Measurements from ENCODE around the gene CEP76.

The CEP76 gene, protein sequence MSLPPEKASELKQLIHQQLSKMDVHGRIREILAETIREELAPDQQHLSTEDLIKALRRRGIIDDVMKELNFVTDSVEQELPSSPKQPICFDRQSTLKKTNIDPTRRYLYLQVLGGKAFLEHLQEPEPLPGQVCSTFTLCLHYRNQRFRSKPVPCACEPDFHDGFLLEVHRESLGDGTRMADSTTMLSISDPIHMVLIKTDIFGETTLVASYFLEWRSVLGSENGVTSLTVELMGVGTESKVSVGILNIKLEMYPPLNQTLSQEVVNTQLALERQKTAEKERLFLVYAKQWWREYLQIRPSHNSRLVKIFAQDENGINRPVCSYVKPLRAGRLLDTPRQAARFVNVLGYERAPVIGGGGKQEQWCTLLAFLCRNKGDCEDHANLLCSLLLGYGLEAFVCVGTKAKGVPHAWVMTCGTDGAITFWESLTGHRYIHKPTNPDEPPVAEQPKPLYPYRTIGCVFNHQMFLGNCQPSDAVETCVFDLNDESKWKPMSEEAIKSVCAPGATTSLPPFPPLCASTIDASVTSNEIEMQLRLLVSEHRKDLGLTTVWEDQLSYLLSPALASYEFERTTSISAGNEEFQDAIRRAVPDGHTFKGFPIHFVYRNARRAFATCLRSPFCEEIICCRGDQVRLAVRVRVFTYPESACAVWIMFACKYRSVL

DNA sequence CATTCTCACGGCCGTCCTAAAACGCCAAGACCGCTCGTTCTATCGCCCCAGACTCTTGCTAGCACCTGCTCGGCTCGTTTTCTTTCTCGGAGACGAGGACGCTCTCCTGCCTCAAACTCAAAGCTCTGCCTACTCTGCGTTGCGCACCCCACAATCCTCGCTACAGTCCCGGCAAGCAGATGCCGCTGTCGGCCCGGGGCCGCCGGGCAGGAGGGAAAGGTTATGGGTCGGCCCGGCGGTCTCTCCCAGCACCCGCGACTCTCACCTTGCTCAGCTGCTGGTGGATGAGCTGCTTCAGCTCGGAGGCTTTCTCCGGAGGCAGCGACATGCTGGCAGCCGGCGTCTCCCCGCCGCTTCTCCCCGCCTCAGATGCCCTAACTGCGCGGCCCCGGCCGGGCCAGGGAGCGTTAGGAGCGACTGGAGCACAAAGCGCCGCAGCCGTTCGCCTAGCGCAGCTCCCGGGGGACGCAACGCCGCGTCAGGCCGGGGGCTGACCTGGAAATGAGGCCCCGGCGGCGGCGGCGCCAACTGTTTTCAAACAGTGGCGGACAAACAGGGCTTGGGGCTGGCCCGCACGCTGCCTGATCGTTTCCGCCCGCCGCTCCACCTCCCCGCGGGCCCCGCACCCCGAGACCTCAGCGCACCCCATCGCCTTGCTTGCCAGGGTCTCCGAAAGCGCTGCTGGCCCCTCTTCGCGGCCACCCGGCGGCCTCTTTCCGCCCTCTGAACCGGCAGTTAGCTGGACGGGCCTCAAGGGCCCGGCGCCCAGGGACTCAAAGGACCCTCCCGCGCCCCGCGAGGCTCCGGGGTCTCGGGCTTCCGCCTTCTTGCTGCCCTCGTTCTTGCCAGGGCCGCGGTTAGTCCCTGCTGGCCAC lies at the start of gene CEP76, which contains the start of gene PSMG2:
Gene CEP76, minus strand, starts transcription at position 503 of the 875 bp plus-strand sequence. Its CDS starts 175 bp downstream, at position 328.
Gene PSMG2, plus strand, starts transcription at position 822 of the 875 bp plus-strand sequence. CDS start 66 bp downstream, outside the sequence.
- peak; percentile 88 for DNase-seq

DNA sequence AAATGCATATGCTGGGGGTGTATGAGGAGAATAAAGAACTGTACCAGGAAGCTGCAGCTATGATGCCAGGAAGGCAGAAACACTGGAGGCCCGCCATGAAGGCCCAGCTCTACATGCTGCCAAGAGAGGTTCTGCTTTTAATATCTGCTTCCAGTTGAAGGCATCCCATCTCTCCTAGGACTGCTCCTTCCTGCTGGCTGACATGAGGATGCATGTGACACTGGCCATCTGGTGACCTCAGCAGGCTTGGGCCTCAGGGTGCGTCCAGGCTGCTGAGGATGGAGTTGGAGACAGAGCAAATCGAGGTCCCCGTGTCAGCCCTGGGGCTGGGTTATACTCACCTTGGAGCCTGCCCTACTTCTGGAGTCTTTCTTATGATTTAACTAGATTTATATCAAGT lies 49.4 kb upstream of the CEP76 start:
- no peak for DNase-seq

DNA sequence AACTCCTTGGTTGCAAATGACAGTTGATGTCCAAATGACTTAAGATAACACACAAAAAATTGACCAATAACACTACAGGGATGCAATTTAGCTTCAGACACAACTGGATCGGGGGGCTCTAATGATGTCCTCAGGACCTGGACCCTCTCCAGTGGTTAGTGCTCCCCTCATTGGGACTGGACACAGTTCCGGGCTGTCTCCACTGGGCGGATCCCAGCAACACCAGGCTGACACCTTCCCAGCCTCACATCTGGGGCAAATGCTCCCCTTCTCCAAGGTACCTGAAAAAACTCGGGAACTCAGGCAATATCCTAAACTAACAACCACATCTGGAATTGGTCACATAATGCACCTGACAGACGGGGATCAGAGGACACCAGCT lies 49.0 kb upstream of the CEP76 start:
- DNase-seq: no peak

DNA sequence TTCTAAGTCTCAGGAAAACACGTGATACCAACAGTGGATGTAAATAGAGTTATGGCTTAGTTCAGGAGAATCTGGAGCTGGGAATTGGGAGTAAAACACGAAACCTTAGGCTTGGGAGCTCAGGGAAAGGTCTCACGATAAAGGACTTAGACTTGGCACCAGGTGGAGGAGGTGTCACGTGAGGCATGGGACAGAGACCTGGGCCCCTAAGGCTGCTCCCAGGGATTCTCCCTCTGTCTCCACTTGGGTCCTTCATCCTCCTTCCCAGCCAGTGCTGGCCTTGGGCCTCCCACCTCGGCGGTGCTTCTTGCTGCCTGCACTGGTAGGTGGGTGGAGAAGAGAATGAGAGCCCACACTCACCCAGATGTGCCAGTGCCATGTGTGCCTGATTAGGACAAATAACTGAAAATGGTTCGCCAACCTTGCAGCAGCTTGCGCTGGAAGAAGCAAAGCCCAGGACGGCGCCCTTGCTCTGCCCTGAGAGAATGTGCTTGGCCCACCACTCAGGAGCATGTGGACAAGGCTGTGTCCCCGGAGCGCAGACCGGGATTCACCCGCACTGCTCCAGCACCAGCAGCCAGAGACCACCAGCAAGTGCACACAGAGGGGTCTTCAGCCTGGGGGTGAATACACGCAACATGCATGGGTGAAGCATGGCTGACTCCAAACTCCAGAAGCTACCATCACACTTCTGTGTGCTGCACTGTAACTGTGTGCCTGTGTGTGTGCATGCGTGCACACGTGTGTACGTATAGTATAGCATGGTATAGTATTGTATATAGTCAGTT lies 48.4 kb upstream of the CEP76 start:
- no peak for DNase-seq

DNA sequence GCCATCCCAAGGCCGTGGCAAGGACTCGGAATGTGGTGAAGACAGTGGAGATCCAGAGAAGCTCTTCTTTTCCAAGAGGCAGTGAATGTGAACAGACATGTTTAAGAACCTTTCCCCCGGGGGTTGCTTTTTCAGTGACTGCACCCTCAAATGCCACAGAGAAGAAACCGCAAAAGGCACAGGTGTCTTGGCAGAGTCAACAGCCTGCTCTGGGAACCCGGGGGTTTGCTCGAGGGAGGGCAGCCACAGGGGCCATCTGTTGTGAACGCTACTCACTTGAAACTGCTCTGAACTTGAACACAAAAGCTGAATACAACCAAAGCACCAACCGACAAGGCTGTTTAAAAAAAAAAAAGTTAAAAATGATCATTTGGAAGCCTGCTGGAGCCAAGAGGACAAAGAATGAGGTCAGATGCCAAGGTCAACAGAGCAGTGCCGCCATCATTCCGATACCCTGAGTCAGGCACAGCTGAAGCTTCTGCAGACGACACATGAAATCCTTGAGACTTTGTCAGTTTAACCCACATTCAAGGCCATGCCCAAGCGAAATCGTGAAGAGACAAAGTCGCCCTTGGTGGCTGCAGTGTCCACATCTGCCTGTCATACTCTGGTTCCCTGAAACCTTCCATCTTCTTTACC lies 47.7 kb upstream of the CEP76 start:
- peak; percentile 48 for DNase-seq

DNA sequence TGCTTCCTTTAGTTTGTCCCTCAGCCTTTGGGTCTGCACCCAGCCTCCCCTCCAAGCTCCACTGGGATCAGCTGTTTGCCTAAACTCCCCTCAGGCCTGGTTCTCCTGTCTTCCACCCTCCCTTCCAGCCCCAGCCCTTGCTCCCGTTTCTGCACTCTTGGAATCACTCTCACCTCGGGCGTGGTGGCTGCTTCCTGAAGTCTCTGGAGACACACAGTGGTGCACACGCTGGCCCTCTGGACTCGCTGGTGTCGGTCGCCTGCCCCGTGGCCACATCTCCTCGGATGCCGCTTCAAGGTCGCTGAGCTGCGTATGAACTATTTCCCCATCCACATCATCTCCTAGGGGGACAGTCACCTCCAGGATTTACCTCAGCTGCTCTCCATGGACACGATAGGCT lies 46.6 kb upstream of the CEP76 start:
- no peak for DNase-seq

DNA sequence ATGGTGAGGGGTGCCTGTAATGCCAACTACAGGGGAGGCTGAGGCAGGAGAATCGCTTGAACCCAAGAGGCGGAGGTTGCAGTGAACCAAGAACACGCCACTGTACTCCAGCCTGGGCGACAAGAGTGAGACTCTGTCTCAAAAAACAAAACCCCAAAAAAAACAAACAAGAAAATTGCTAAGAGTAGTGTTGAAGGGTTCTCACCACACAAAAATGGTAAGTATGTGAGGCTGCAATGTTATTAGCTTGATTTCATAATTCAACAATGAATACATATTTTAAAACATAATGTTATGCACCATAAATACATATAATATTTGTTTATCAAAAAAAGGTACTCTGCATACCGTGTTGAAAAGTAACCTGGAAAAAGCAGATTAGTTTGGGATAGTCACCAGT lies 46.1 kb upstream of the CEP76 start:
- DNase-seq: no peak

DNA sequence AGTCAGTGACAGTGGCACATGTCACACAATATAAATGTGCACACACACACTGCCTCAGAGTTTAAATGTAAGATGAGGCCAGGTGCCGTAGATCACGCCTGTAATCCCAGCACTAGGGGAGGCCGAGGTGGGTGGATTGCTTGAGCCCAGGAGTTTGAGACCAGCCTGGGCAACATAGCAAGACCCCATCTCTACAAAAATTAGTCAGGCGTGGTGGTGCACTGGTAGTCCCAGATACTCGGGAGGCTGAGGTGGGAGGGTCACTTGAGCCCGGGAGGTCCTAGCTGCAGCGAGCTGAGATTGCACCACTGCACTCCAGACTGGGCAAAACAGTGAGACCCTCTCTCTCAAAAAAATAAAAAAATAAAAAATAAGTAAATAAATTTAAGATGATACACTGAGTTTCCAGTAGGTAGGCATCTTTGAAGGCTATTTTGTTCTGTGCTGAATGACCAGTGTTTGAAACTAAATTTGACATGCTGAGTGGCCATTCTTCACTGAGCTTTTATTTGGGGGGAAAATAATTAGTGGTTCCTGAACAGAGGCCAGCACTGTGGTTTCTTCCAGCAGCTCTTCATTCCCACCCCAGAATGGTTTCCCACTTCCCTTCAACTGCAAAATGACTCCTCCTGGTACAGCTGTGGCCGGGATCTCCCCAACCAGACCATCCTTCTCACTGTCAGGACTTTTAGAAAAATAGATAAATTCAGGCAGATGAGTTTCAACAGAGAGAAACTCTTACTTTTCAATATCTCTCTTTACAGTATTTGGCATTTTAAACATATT lies 45.2 kb upstream of the CEP76 start:
- DNase-seq: no peak

DNA sequence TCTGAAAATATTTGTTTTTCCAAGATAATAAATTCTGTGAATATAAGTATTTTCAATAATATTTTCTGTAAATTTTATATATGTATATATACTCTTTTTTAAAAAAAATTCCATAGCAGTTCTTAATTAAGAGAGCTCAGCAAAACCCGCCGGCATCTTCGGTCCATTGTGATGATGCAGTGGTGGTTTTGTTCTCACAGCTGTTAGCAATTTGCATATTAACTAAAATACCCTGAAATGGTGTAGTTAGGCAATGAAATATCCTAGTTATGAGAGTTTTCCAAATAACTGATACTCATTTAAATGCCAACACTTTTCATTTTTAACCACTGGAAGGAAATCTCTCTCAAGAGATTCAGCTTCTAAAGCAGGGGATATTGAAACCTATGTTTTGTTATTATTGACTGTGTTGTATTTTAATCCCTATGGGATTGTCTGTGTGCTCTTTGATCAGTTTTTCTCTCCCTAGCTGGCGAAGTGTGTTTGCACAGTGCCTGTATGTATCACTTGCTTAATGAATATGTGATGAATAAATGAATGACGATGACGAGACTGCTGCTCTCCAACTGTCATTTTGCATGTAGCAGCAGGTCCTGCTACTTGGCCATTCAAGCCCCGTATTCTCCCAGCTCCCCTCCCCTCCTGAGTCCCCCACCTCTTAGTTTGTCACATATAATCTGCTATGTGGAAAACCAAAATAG lies 42.7 kb upstream of the CEP76 start:
- no peak for DNase-seq

DNA sequence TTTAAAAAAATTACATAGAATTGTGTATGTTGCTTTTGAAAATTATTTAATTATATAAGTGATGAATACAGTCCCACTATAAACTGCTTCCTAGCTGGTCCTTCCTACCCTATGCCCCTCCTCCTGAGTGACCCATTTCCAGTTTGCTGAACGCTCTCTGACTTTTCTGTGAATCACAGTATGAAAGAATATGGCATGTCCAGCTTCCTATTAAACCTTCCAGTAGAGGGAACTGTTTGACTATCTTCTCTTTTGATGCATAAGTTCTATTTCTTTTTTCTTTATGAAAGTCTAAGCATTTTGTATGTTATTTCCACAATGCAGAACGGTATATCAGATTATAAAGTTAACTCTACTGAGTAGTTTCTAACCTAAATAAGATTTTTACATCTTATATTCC lies 41.6 kb upstream of the CEP76 start:
- no peak for DNase-seq

DNA sequence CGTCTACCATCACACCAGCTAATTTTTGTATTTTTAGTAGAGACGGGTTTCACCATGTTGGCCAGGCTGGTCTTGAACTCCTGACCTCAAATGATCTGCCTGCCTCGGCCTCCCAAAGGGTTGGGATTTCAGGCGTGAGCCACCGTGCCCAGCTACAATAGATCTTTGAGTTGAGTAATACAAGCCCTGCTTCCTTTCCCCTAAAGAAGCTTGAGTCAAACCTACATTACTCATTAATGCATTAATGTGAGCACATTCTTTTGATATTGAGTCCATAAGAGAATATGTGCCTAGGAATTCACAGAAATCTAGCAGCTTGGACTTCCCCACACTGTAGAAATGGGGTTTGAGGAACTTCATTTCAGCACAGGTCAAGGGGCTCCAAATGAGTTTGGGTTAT lies 39.9 kb upstream of the CEP76 start:
- no peak for DNase-seq

DNA sequence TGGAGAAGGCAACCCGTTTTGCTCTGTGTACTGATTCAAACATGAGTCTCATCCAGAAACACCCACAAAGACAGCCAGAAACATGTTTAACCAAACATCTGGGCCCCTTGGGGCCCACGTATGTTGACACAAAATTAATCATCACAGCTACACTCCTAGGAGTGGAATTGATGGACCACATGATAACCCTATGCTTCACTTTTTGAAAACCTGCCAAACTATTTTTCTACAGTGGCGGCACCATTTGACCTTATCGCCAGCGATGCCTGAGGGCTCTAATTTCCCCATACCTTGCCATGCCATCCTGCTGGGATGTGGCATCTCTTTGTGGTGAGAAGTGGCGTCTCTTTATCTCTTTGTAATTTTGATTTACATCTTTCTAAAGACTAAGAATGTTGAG lies 38.8 kb upstream of the CEP76 start:
- DNase-seq: no peak

DNA sequence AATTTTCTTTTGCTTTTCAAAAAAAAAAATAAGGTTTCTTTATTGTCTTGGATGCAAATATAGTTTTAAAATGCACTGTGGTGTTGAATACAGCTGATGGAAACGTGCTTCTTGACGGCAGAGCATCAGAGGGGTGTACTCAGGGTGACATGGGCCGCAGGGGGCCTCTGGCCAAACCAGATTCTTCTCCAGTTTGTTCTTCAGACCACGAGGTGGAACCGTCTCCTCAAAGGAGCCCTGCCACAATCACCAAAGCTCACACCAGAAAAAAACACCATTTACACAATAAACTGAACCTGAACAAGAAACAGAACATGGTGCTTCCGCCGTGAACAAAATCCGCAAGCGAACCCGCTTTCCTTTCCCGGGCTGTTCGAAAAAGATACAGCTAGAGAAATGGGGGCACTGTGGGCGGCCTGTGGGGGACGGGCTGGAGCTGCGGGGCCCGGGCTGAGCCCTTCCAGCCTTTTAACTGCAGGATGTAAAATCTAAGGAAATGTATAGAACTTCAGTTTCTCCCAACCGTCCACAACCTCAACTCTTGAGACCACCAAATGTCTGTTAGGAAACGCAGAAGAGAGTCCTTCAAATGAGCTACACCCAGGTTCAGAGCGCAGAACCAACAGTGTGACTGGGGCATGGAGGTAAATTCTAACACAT lies 34.9 kb upstream of the CEP76 start:
- DNase-seq: no peak

DNA sequence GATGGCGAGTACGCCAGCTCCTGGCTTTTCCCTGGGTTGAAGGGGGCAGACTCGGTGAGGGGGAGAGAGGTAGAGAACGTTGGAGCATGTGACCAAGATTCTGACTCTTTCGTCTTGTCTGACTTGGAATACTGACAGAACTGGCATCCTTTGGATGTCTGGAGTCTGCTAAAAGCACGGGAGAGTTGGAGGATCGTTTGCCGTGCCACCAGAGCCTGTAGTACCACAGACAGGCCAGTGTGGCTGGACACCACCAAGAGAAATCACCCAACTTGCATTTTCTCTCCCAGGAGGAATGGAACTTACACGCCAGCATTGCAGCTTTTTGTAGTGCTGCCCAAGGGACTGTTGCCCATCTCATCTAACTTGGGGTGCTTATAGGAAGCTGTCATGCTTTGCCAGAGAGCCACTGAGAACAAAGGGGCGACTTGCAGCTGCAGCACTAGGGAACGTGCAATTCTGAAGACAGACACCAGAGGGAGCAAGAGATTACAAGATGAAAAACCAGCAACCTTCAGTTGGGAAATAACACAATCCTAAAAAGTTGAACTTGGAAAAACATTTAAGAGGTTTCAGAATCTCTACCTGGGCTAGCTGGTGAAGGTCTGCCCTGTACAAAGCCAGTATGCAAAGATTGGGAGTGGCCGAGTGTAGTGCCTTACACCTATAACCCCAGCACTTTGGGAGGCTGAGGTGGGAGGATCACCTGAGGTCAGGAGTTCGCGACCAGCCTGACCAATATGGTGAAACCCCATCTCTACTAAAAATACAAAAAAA lies 24.4 kb upstream of the CEP76 start:
- peak; percentile 62 for DNase-seq

DNA sequence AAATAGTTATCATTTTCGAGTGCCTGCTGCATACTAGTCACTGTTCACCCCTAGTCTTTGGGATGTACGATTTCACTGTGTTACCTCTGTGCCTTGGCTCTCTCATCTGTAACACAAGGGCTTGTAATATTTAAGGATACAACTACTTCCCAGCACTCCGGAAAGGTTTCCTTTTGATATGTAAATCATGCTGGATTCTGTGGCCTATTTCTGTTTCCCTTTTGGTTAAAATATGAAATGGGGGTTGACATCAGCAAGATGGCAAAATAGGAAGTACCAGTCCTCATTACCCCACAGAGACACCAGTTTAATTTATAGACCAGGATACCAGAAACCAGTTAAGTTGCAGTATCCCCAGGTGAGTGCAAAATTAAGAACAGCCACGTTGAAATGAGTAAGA lies 23.8 kb upstream of the CEP76 start:
- DNase-seq: no peak

DNA sequence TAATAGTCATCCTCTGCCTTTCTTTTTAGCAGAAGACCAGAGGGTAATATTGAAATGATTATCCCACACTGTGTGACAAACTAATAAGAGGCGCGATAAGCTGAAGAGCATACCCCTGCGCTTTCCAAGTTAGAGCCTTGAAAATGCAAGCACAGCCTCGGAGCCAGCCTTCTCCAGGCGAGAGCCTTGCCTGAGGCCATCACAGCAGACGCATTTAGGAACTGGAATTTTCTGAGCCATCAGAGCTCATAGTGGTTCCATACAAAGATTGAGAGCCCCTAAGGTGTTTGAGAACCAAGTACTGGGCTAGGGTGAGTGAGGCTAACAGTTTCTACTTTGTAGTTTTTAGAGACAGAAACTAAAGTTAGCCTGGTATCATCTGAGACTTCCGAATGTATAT lies 20.2 kb upstream of the CEP76 start:
- no peak for DNase-seq

DNA sequence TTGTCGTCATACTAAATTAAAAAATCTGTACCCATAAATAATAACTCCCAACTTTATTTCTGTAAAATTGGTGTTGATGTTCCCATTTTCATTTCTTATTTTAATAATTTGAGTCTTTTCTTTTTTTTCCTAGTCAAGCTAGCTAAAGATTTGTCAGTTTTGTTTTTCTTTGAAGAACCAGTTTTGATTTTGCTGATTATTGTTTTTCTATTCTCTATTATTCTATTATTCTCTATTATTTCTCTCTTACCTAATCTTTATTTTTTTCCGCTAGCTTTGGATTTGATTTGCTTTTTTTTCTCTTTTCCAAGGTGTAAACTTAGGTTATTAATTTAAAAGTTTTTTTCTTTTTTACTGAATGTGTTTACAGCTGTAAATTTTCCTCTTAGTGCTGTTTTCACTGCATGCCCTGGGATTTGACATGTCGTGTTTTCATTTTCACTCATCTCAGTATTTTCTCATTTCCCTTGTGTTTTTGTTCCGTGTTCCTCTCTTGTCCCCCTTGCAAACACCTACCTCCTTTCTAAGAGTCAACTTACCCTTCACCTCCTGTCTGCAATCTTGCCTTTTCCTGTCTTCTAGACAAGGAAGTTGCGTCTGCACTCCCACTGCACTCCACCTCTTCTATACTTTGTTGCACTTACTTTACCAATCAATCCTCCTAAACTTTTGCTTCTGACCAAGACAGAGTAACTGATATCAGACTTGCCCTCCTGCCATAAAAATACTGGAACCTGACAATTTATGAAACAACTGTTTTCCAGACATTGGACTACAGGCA lies 19.2 kb upstream of the CEP76 start:
- no peak for DNase-seq

DNA sequence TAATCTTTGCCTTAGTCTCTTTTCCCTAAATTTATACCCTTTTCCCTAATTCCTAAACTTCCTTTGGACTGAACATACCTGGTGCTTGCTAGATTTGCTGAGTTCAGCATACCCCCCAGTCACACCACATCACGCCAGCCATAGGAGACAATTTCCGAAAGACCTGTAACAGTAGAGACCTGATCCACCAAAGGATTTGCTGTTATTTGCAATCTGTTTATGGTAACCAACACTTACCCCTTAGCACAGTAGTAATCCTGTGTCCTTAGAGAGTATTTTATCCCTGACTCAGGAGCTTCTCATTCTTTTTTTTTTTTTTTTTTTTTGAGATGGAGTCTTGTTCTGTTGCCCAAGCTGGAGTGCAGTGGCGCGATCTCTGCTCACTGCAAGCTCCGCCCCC lies 8.9 kb upstream of the CEP76 start:
- DNase-seq: no peak

Data from stimulated activated CD4-positive, alpha-beta T cell treated with anti-CD3 and anti-CD28 coated beads, Interleukin-15, amount 100 ng/mL, for 24 hours (primary cell).